Suppressor macrophage treated with lipopolysaccharide for 1 hour (primary cell): ENCODE measurements around the gene F7.
"Not testable (repeated sequence)": the region's sequence is repeated elsewhere in the genome, so short reads cannot be mapped to it uniquely, and the experiment has no call there.

Experiments
- DNase-seq, 3 donors: peaks; one replicate each; pipeline ENCODE4 v3.0.0-alpha.2; 2020 to 2022

The F7 gene

GRCh38 chr13:113105921-113106452, 396 bp downstream of the F7 start:
- DNase-seq = no peak

- DNase-seq = peak in 1 of 3 donors; percentile 12
Measured at GRCh38 chr13:113106711-113107351, 1.2 kb downstream of the F7 start.

- not testable (repeated sequence) for DNase-seq
Measured at GRCh38 chr13:113108521-113108920, 2.9 kb downstream of the F7 start.

- DNase-seq = no peak
Measured at GRCh38 chr13:113109151-113110047, 3.8 kb downstream of the F7 start.

- DNase-seq = peak; percentile 20 to 50 (median 38)
Measured at GRCh38 chr13:113110048-113110851, 4.7 kb downstream of the F7 start.

- DNase-seq = no peak
Measured at GRCh38 chr13:113110852-113111315, 5.3 kb downstream of the F7 start.

GRCh38 chr13:113111821-113112220, 6.2 kb downstream of the F7 start:
- not testable (repeated sequence) for DNase-seq

- not testable (repeated sequence) for DNase-seq
Measured at GRCh38 chr13:113112475-113112874, 6.9 kb downstream of the F7 start.

- no peak for DNase-seq
Measured at GRCh38 chr13:113112893-113113845, 7.6 kb downstream of the F7 start.

- DNase-seq = no peak
Measured at GRCh38 chr13:113113846-113114271, 8.3 kb downstream of the F7 start.

- no peak for DNase-seq
Measured at GRCh38 chr13:113114511-113115362, 9.1 kb downstream of the F7 start.

GRCh38 chr13:113115363-113116205, 10.0 kb downstream of the F7 start:
- no peak for DNase-seq

GRCh38 chr13:113116206-113116800, 10.7 kb downstream of the F7 start:
- DNase-seq = no peak

GRCh38 chr13:113116871-113117271, 11.3 kb downstream of the F7 start:
- DNase-seq = no peak

GRCh38 chr13:113117335-113117872, 11.8 kb downstream of the F7 start:
- DNase-seq = no peak

GRCh38 chr13:113117911-113118260, 12.3 kb downstream of the F7 start:
- no peak for DNase-seq

GRCh38 chr13:113118261-113119021, 12.8 kb downstream of the F7 start:
- DNase-seq = no peak

GRCh38 chr13:113119166-113119821, 13.7 kb downstream of the F7 start:
- DNase-seq = no peak
